ENCODE results near the gene CDH23.
A peak's percentile ranks its signal among the peaks of the same experiment; 100 is the strongest.

CDH23 gene

DNA sequence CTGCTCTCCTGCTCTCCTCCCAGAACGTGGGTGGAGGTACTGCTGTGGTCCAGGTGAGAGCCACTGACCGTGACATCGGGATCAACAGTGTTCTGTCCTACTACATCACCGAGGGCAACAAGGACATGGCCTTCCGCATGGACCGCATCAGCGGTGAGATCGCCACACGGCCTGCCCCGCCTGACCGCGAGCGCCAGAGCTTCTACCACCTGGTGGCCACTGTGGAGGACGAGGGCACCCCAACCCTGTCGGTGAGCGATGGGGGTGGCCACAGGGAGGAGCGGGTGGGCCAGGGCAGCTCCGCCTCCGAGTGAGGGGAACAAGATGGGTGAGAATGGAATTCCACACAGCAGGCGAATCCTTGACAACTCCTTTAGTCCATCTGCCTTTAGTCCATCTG, 345.0 kb downstream of the CDH23 start:
- ChIA-PET CTCF (interaction anchor here (0.7 kb wide), 1 partner anchor 21 kb away, joined by 3 read pairs; no protein-coding TSS in a partner anchor), POLR2A (ENCODE audit: low non-redundant PET) (no interaction called here)
- DNase-seq (ENCODE audit: low spot score): no peak
- TF ChIP-seq, protein P1, sequence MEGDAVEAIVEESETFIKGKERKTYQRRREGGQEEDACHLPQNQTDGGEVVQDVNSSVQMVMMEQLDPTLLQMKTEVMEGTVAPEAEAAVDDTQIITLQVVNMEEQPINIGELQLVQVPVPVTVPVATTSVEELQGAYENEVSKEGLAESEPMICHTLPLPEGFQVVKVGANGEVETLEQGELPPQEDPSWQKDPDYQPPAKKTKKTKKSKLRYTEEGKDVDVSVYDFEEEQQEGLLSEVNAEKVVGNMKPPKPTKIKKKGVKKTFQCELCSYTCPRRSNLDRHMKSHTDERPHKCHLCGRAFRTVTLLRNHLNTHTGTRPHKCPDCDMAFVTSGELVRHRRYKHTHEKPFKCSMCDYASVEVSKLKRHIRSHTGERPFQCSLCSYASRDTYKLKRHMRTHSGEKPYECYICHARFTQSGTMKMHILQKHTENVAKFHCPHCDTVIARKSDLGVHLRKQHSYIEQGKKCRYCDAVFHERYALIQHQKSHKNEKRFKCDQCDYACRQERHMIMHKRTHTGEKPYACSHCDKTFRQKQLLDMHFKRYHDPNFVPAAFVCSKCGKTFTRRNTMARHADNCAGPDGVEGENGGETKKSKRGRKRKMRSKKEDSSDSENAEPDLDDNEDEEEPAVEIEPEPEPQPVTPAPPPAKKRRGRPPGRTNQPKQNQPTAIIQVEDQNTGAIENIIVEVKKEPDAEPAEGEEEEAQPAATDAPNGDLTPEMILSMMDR (conservative IDR thresholded peaks at IDR 0.05; ENCODE audit: low read depth): no peak
- no peak overlapping the region for H3K27ac ChIP-seq

- POLR2A ChIA-PET (ENCODE audit: low non-redundant PET): no interaction called here
- no peak for DNase-seq (ENCODE audit: low spot score)
- TF ChIP-seq, protein P1 (conservative IDR thresholded peaks at IDR 0.05; ENCODE audit: low read depth): no peak
- CTCF ChIA-PET: no interaction called here
- peak overlapping the region; percentile 15; the same call in 1 of the 2 replicates for H3K27ac ChIP-seq
These were observed 345.8 kb downstream of the CDH23 start for GRCh38 chr10:71742301-71743088.

DNA sequence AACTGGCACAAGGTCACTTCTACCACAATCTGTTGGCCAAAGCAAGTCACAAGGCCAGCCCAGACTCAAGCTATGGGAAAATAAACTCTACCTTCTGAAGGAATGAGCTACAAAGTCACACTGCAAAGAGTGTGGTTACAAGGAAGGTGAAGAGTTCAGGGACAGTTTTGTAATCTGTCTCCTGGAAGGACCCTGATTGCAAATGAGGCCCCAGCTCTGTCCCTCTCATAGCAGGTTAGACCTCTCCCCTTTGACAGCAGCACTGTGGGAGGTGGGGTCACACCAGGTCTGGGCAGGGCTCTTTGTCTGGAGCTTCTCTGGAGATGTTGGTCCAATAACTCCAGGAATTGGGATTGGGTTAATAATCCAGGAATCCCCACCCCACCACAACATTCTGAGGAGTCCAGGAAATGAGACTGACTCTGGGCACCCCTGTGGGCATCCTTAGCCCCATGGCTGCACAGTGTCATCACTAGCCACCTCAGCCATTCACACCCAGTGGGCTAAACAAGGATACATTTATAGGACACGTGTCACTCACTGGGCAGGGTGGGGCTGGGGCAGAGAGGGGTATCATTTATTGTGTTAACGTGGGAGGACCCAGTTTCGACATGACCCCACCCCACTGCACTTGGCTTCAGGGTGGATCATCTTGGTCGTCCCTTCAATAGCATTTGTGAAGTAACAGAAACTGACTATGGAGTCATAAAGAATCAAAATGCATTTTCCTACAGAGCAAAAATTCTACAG, 346.5 kb downstream of the CDH23 start:
- TF ChIP-seq, protein P1 (conservative IDR thresholded peaks at IDR 0.05; ENCODE audit: low read depth): no peak
- peak overlapping the region; percentile 15; the same call in 1 of the 2 replicates for H3K27ac ChIP-seq
- ChIA-PET POLR2A (ENCODE audit: low non-redundant PET) (no interaction called here), CTCF (interaction anchor here (0.5 to 0.6 kb wide), 2 partner anchors 10 to 153 kb away, joined by 3 to 4 read pairs; no protein-coding TSS in a partner anchor)
- DNase-seq (ENCODE audit: low spot score): no peak

GRCh38 chr10:71743866-71744265, 347.1 kb downstream of the CDH23 start:
- ChIA-PET CTCF (interaction anchor here (0.6 kb wide), 1 partner anchor 11 kb away, joined by 3 read pairs; no protein-coding TSS in a partner anchor), POLR2A (ENCODE audit: low non-redundant PET) (no interaction called here)
- no peak for DNase-seq (ENCODE audit: low spot score)
- H3K27ac ChIP-seq: no peak overlapping the region
- TF ChIP-seq, protein P1 (conservative IDR thresholded peaks at IDR 0.05; ENCODE audit: low read depth): no peak

- DNase-seq (ENCODE audit: low spot score): no peak
- ChIA-PET CTCF (no interaction called here), POLR2A (ENCODE audit: low non-redundant PET) (no interaction called here)
- TF ChIP-seq, protein P1 (conservative IDR thresholded peaks at IDR 0.05; ENCODE audit: low read depth): no peak
- no peak overlapping the region for H3K27ac ChIP-seq
These were observed 348.4 kb downstream of the CDH23 start for GRCh38 chr10:71744897-71745663.

Data from RWPE1 (cell line).